GM19025 (cell line): ENCODE results near the gene MALAT1.
A peak's percentile ranks its signal among the peaks of the same experiment; 100 is the strongest.
"Not testable (repeated sequence)": the region's sequence is repeated elsewhere in the genome, so short reads cannot be mapped to it uniquely, and the experiment has no call there.

ENCODE experiments used
- ATAC-seq: cut with Tn5 transposase; IDR thresholded peaks from one replicate; pipeline ENCODE4 v1.9.1; 2021; ENCODE audit warnings: mild to moderate bottlenecking, low read depth, moderate library complexity; ENCODE audit not compliant: unreplicated experiment

Gene MALAT1

GRCh38 chr11:65498977-65499712, at the start of gene MALAT1:
Gene MALAT1, plus strand, starts transcription at chr11:65499045.
- ATAC-seq = no peak

GRCh38 chr11:65451301-65451700, 47.5 kb upstream of the MALAT1 start:
- ATAC-seq = not testable (repeated sequence)

- ATAC-seq = not testable (repeated sequence)
Measured at GRCh38 chr11:65452259-65452658, 46.6 kb upstream of the MALAT1 start.

GRCh38 chr11:65452806-65453490, 45.9 kb upstream of the MALAT1 start:
- ATAC-seq = no peak

- ATAC-seq = no peak
Measured at GRCh38 chr11:65454311-65454695, 44.5 kb upstream of the MALAT1 start.

GRCh38 chr11:65454696-65455456, 44.0 kb upstream of the MALAT1 start:
- peak; percentile 80 for ATAC-seq

- ATAC-seq = no peak
Measured at GRCh38 chr11:65456418-65456817, 42.4 kb upstream of the MALAT1 start.

GRCh38 chr11:65459552-65459951, 39.3 kb upstream of the MALAT1 start:
- no peak for ATAC-seq

GRCh38 chr11:65465471-65465870, 33.4 kb upstream of the MALAT1 start:
- not testable (repeated sequence) for ATAC-seq

GRCh38 chr11:65467306-65467705, 31.5 kb upstream of the MALAT1 start:
- ATAC-seq = not testable (repeated sequence)

GRCh38 chr11:65468874-65469333, 29.9 kb upstream of the MALAT1 start:
- ATAC-seq = no peak

- ATAC-seq = no peak
Measured at GRCh38 chr11:65470433-65471049, 28.3 kb upstream of the MALAT1 start.

- no peak for ATAC-seq
Measured at GRCh38 chr11:65471447-65471891, 27.4 kb upstream of the MALAT1 start.

GRCh38 chr11:65472588-65473277, 26.1 kb upstream of the MALAT1 start:
- not testable (repeated sequence) for ATAC-seq

GRCh38 chr11:65473278-65473860, 25.5 kb upstream of the MALAT1 start:
- ATAC-seq = no peak

GRCh38 chr11:65474864-65475263, 24.0 kb upstream of the MALAT1 start:
- ATAC-seq = no peak

GRCh38 chr11:65476632-65477148, 22.2 kb upstream of the MALAT1 start:
- no peak for ATAC-seq

GRCh38 chr11:65477149-65477965, 21.5 kb upstream of the MALAT1 start:
- peak; percentile 83 for ATAC-seq
